DOHH2 (cell line): Measurements from ENCODE around the gene ADAMTSL1.

Source experiments
- H3F3A ChIP-seq: fragments of 200-600 bp; sonication (generic), shearing (Covaris generic); 2 replicates; pipeline ENCODE4 v1.6.0; 2016; ENCODE audit warnings: antibody characterized with exemption, mild to moderate bottlenecking; ENCODE audit not compliant: control insufficient read depth, insufficient read depth
- H3K27ac ChIP-seq: fragments of 200-600 bp; sonication (generic); 2 replicates; pipeline ENCODE4 v1.5.1; 2014; ENCODE audit warnings: low read depth, mild to moderate bottlenecking, low read length, moderate library complexity
- H3K27me3 ChIP-seq: fragments of 200-600 bp; sonication (generic); 2 replicates; pipeline ENCODE4 v1.6.1; 2014; ENCODE audit warnings: mild to moderate bottlenecking, low read length, mixed read lengths; ENCODE audit not compliant: control insufficient read depth
- H3K36me3 ChIP-seq: fragments of 200-600 bp; sonication (generic); 2 replicates; pipeline ENCODE4 v1.6.1; 2014; ENCODE audit warnings: mild to moderate bottlenecking, low read length, moderate library complexity, mixed read lengths; ENCODE audit not compliant: control insufficient read depth
- H3K4me1 ChIP-seq: fragments of 200-600 bp; sonication (generic); 2 replicates; pipeline ENCODE4 v1.6.1; 2014; ENCODE audit warnings: mild to moderate bottlenecking, low read length, mixed read lengths; ENCODE audit not compliant: control insufficient read depth
- H3K4me2 ChIP-seq: fragments of 200-600 bp; sonication (generic); 2 replicates; pipeline ENCODE4 v1.6.0; 2014; ENCODE audit warnings: mild to moderate bottlenecking, low read length, moderate library complexity
- H3K4me3 ChIP-seq: fragments of 200-600 bp; sonication (generic); 2 replicates; pipeline ENCODE4 v1.5.1; 2014; ENCODE audit warnings: mild to moderate bottlenecking, low read length, mixed read lengths
- H3K79me2 ChIP-seq: fragments of 200-600 bp; sonication (generic); 2 replicates; pipeline ENCODE4 v1.6.1; 2014; ENCODE audit warnings: mild to moderate bottlenecking, low read length, mixed read lengths; ENCODE audit not compliant: control insufficient read depth
- H3K9me2 ChIP-seq: fragments of 200-600 bp; sonication (generic); replicated peaks from 2 replicates; pipeline ENCODE4 v1.6.1; 2014; ENCODE audit warnings: mild to moderate bottlenecking, low read length, mixed read lengths; ENCODE audit not compliant: control insufficient read depth
- H3K9me3 ChIP-seq: fragments of 200-600 bp; sonication (generic); 2 replicates; pipeline ENCODE4 v1.6.1; 2014; ENCODE audit warnings: antibody characterized with exemption, low read length, mixed read lengths; ENCODE audit not compliant: control insufficient read depth, insufficient read depth
- H4K20me1 ChIP-seq: fragments of 200-600 bp; sonication (generic); 2 replicates; pipeline ENCODE4 v1.6.0; 2014; ENCODE audit warnings: low read depth, mild to moderate bottlenecking, antibody characterized with exemption, low read length, moderate library complexity; ENCODE audit not compliant: control insufficient read depth, insufficient read depth
- CTCF ChIP-seq: fragments of 200-600 bp; sonication (generic); IDR thresholded peaks from one replicate; pipeline ENCODE4 v1.5.1; 2014; ENCODE audit warnings: antibody characterized with exemption, mild to moderate bottlenecking, low read depth, low read length; ENCODE audit not compliant: poor library complexity, severe bottlenecking
- EZH2phosphoT487 ChIP-seq: fragments of 200-600 bp; sonication (generic); IDR thresholded peaks from 2 replicates; pipeline ENCODE4 v1.6.1; 2017; ENCODE audit warnings: borderline replicate concordance, mild to moderate bottlenecking, antibody characterized with exemption, low read length, moderate library complexity, mixed read lengths

Gene ADAMTSL1

GRCh38 chr9:18575686-18576085 is 101.7 kb downstream of the ADAMTSL1 start:
- no peak overlapping the region for H3K4me2 ChIP-seq
- H3K4me1 ChIP-seq = no peaks in the 10 kb centered on the region
- H3K36me3 ChIP-seq = no peaks in the 10 kb centered on the region
- H3K4me3 ChIP-seq = no peak overlapping the region
- no peaks in the 10 kb centered on the region for H4K20me1 ChIP-seq
- H3K27me3 ChIP-seq = no peaks in the 10 kb centered on the region
- H3K27ac ChIP-seq = no peak overlapping the region
- H3K9me3 ChIP-seq = no peaks in the 10 kb centered on the region
- TF ChIP-seq EZH2phosphoT487 (no peak), CTCF (no peak)
- no peaks in the 10 kb centered on the region for H3F3A ChIP-seq
- H3K79me2 ChIP-seq = no peaks in the 10 kb centered on the region
- H3K9me2 ChIP-seq = no peaks in the 10 kb centered on the region

GRCh38 chr9:18579536-18579935 is 105.6 kb downstream of the ADAMTSL1 start:
- TF ChIP-seq EZH2phosphoT487 (no peak), CTCF (no peak)
- H3K27me3 ChIP-seq = no peaks in the 10 kb centered on the region
- H3K9me2 ChIP-seq = no peaks in the 10 kb centered on the region
- H4K20me1 ChIP-seq = no peaks in the 10 kb centered on the region
- no peaks in the 10 kb centered on the region for H3K9me3 ChIP-seq
- no peaks in the 10 kb centered on the region for H3K79me2 ChIP-seq
- no peaks in the 10 kb centered on the region for H3K36me3 ChIP-seq
- no peaks in the 10 kb centered on the region for H3F3A ChIP-seq
- no peak overlapping the region for H3K4me2 ChIP-seq
- no peak overlapping the region for H3K27ac ChIP-seq
- no peaks in the 10 kb centered on the region for H3K4me1 ChIP-seq
- no peak overlapping the region for H3K4me3 ChIP-seq

GRCh38 chr9:18580151-18580550 is 106.2 kb downstream of the ADAMTSL1 start:
- no peaks in the 10 kb centered on the region for H3K36me3 ChIP-seq
- no peaks in the 10 kb centered on the region for H3F3A ChIP-seq
- no peaks in the 10 kb centered on the region for H3K79me2 ChIP-seq
- TF ChIP-seq EZH2phosphoT487 (no peak), CTCF (no peak)
- H3K27ac ChIP-seq = no peak overlapping the region
- H3K4me3 ChIP-seq = no peak overlapping the region
- H3K27me3 ChIP-seq = no peaks in the 10 kb centered on the region
- H3K9me2 ChIP-seq = no peaks in the 10 kb centered on the region
- H3K4me1 ChIP-seq = no peaks in the 10 kb centered on the region
- H3K4me2 ChIP-seq = no peak overlapping the region
- H3K9me3 ChIP-seq = no peaks in the 10 kb centered on the region
- H4K20me1 ChIP-seq = no peaks in the 10 kb centered on the region

- no peaks in the 10 kb centered on the region for H3K79me2 ChIP-seq
- no peak overlapping the region for H3K27ac ChIP-seq
- H4K20me1 ChIP-seq = no peaks in the 10 kb centered on the region
- H3K9me2 ChIP-seq = no peaks in the 10 kb centered on the region
- no peaks in the 10 kb centered on the region for H3K36me3 ChIP-seq
- no peaks in the 10 kb centered on the region for H3F3A ChIP-seq
- no peak overlapping the region for H3K4me3 ChIP-seq
- H3K27me3 ChIP-seq = no peaks in the 10 kb centered on the region
- H3K9me3 ChIP-seq = no peaks in the 10 kb centered on the region
- no peaks in the 10 kb centered on the region for H3K4me1 ChIP-seq
- no peak overlapping the region for H3K4me2 ChIP-seq
- TF ChIP-seq CTCF (no peak), EZH2phosphoT487 (no peak)
These were observed 112.0 kb downstream of the ADAMTSL1 start for GRCh38 chr9:18585996-18586395.
